ENCODE measurements around the gene LENEP.

GRCh38 chr1:154945962-154946850, 47.2 kb upstream of the LENEP start:
- TF ChIP-seq CTCF (optimal IDR thresholded peaks at IDR 0.05 in 1 of 3, IDR thresholded peaks at IDR 0.05 in 1 of 3, conservative IDR thresholded peaks at IDR 0.05 in 1 of 3; ENCODE audit: extremely low read depth in 1 of 3, insufficient read depth in 2 of 3, low read length in 3 of 3): no peak
- TF ChIP-seq EZH2 (IDR thresholded peaks at IDR 0.05; ENCODE audit: low read length): no peak

Measured in keratinocyte (primary cell).